Lung (tissue), 12 donors: ENCODE data around the gene TIAM2. TPM values are rescaled to one million over a fixed set of nuclear protein-coding genes. Genes with fewer than 3 reads are reported as not detected.

ENCODE experiments used
- ATAC-seq: fragments of 200-7000 bp; cut with Tn5 transposase; one replicate; pipeline ENCODE4 v1.9.1; 2020; ENCODE audit warnings: moderate number of reproducible peaks; ENCODE audit not compliant: insufficient read depth, low FRiP score
- DNase-seq, 3 donors: peaks; one replicate each; pipeline ENCODE4 v3.0.0-alpha.2; 2013 to 2017
- H3K27ac ChIP-seq, 2 donors: one replicate each; pipeline ENCODE4 v1.5.1; 2013; ENCODE audit warnings: mild to moderate bottlenecking in 2 of 2, moderate library complexity in 2 of 2, control low read depth in 1 of 2, inconsistent platforms in 1 of 2, low read depth in 1 of 2, low read length in 1 of 2
- H3K27me3 ChIP-seq, 3 donors: one replicate each; pipeline ENCODE4 v1.5.1; 2013; ENCODE audit warnings: low read length in 2 of 3; ENCODE audit not compliant: control insufficient read depth in 3 of 3, insufficient read depth in 3 of 3
- H3K36me3 ChIP-seq, 4 donors: one replicate each; pipeline ENCODE4 v1.5.1; 2013; ENCODE audit warnings: low read length in 4 of 4, mild to moderate bottlenecking in 1 of 4, moderate library complexity in 1 of 4; ENCODE audit not compliant: control insufficient read depth in 4 of 4, insufficient read depth in 4 of 4
- H3K4me1 ChIP-seq, 5 donors: one replicate each; pipeline ENCODE4 v1.5.1; 2013; ENCODE audit warnings: low read length in 5 of 5, mild to moderate bottlenecking in 2 of 5, moderate library complexity in 1 of 5; ENCODE audit not compliant: control insufficient read depth in 5 of 5, insufficient read depth in 5 of 5
- H3K4me3 ChIP-seq: one replicate; pipeline ENCODE4 v1.5.1; 2013; ENCODE audit warnings: mild to moderate bottlenecking, control low read depth, moderate library complexity
- H3K9ac ChIP-seq, 2 donors: one replicate each; pipeline ENCODE4 v1.5.1; 2013; ENCODE audit warnings: low read length in 2 of 2, control low read depth in 1 of 2; ENCODE audit not compliant: insufficient read depth in 1 of 2
- H3K9me3 ChIP-seq, 4 donors: one replicate each; pipeline ENCODE4 v1.5.1; 2013; ENCODE audit warnings: low read length in 3 of 4, mild to moderate bottlenecking in 1 of 4, moderate library complexity in 1 of 4; ENCODE audit not compliant: control insufficient read depth in 4 of 4, insufficient read depth in 3 of 4
- WGBS, 2 donors: extraction: QIAGEN DNeasy Blood & Tissue Kit; methylation state at CpG; one replicate each; pipeline ENCODE4 v1.1.7; 2013; 5-methylcytosine and 5-hydroxymethylcytosine counted together
- polyA plus RNA-seq, 2 donors: library from polyadenylated mRNA; stranded (reverse); fragments of 200-250 nt; gene quantifications; one replicate each; pipeline ENCODE4 v1.2.1, GENCODE V29; 2013
- total RNA-seq, 2 donors: library from RNA; depleted of rRNA in 1 of 2; stranded (reverse); fragments of >200 nt in 1 of 2; gene quantifications; one replicate each; pipeline ENCODE4 v1.2.1, GENCODE V29; 2014 to 2021
- TF ChIP-seq, protein P1 (sequence below): IDR thresholded peaks from 2 replicates; pipeline ENCODE4 v1.5.1; 2012; ENCODE audit warnings: mild to moderate bottlenecking; ENCODE audit errors: control extremely low read depth, extremely low read depth
- donor health status: control.
- donor health status: control.
- donor health status: Bipolar disorder and iron deficiency.
- donor health status: healthy.
- donor health status: DM: yes; HTN: yes; CAD: no.

Gene TIAM2
- total and polyA plus RNA-seq, 4 donors = 1.8 to 17.5 (median 4.1) TPM

DNA sequence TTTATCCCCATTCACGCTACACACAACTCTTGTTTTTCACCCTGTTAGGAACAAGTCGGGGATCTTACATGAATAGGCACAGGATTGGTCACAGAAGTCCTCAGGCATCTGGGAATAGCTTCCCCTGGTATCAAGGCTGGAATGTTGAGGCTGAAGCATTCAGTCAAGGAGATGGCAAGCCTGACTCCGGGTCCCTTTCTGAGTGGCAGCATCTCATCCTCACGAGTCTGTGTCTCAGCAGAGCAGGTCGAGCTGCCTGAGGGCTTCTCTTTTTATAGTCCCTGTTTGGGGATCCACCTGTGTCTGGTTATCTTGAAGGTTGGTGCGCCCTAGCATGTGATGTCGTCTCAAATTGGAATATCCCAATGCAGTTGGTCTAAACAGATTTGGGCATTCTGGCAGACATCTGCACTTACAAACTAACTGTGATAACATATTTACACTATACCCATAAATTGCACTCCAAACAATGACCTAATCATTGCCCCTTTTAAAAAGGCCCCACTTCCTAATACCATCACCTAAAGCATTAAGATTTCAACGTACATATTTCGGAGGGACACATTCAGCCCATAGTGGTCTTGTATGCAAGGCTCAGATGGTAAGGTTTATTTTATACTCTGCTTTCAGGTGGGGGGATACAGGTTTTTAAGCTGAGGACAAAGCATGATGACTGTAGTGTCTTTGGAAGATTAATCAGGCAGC is 156.0 kb downstream of the TIAM2 start:
- Histone ChIP-seq H3K4me1 (peaks cover 0 to 7% (median 0%) of the 10 kb centered on the region in 5 donors), H3K27me3 (no peaks in the 10 kb centered on the region), H3K9ac (no peak overlapping the region), H3K36me3 (no peaks in the 10 kb centered on the region), H3K9me3 (no peaks in the 10 kb centered on the region), H3K27ac (no peak overlapping the region), H3K4me3 (no peak overlapping the region)
- ATAC-seq (no peak), DNase-seq (no peak)
- TF ChIP-seq, protein P1, sequence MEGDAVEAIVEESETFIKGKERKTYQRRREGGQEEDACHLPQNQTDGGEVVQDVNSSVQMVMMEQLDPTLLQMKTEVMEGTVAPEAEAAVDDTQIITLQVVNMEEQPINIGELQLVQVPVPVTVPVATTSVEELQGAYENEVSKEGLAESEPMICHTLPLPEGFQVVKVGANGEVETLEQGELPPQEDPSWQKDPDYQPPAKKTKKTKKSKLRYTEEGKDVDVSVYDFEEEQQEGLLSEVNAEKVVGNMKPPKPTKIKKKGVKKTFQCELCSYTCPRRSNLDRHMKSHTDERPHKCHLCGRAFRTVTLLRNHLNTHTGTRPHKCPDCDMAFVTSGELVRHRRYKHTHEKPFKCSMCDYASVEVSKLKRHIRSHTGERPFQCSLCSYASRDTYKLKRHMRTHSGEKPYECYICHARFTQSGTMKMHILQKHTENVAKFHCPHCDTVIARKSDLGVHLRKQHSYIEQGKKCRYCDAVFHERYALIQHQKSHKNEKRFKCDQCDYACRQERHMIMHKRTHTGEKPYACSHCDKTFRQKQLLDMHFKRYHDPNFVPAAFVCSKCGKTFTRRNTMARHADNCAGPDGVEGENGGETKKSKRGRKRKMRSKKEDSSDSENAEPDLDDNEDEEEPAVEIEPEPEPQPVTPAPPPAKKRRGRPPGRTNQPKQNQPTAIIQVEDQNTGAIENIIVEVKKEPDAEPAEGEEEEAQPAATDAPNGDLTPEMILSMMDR = no peak
- WGBS, 2 donors = 91% methylated on average over 9 of the region's 9 CpGs

DNA sequence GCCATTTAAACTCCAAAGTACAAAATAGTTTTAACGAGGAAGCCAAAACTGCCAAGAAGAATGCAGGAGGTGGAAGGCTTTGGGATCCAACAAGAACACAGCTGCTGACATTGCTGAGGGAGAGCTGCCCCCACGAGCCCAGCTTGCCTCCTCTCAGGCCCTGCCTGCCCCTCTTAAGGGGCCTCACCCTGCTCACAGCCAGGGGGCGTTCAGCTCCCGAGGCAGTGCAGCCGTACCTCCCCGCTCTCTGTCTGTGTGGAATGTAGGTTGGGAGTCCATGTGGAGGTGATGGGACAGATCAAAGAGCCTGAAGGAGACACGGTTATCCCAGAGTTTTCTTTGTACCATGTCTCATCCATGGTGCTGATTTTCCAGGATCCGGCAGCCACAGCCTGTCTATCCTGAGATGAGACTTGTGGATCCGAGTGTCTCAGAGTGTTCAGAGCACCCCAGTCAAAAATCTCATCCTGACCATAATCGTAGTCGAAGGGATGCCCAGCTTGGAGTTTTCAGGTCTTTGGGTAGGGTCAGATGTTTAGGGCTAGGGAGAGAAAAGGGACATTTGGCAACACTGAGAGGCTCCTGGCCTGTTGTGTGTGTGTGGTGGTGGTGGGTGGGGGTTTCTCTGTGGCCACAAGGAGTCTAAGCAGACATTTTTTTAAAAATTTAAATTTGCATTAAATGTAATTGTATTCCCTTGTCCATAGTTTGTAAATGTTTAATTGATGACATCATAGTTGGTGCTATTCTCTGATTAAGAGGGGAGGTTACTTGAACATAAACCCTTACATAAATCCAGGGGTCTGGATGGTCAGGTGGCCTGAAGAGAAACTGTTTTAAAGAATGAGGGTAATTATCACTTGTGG is 157.3 kb downstream of the TIAM2 start:
- Histone ChIP-seq H3K27ac (no peak overlapping the region), H3K27me3 (no peaks in the 10 kb centered on the region), H3K9me3 (no peaks in the 10 kb centered on the region), H3K4me3 (no peak overlapping the region), H3K4me1 (peaks cover 0 to 7% (median 0%) of the 10 kb centered on the region in 5 donors), H3K9ac (no peak overlapping the region), H3K36me3 (no peaks in the 10 kb centered on the region)
- DNase-seq (no peak), ATAC-seq (no peak)
- TF ChIP-seq, protein P1 = no peak
- 81 to 85% methylated on average over 11 of the region's 11 CpGs for WGBS, 2 donors

DNA sequence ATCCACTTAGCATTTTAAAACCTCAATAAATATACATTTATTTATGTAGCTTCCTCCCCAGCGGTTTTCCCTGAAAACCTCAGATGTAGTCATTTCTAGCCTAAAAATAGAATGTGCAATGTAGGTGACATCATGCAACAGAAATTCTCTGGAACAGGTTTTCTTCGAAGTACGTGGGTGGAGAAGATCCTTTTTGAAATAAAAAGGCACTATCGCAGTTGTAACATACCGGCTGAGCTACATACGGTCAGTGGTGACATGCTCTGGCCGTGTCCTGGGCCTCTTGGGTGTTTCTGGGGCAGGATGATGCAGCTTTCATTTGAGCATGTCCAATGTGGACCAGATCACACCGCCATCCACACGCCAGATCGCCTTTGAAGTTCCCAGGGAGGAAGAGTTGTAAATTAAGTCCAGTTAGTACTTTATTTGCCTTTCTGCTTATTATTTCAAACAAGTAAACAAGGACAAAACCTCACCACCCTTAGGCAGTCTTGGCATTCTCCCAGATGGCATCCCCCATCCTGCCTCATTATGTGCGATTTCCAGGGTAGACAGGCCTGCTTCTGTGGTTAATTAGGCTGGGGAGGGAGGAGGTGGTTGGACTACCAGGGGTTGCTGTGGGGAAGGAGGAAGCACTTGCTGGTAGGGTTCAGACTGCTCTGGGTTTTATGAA is 159.2 kb downstream of the TIAM2 start:
- Histone ChIP-seq H3K36me3 (no peaks in the 10 kb centered on the region), H3K27me3 (no peaks in the 10 kb centered on the region), H3K9me3 (no peaks in the 10 kb centered on the region), H3K9ac (no peak overlapping the region), H3K27ac (no peak overlapping the region), H3K4me3 (no peak overlapping the region), H3K4me1 (peaks cover 0 to 10% (median 0%) of the 10 kb centered on the region in 5 donors)
- WGBS, 2 donors = 51 to 53% methylated on average over 11 of the region's 11 CpGs
- DNase-seq (peak; percentile 33 to 64 (median 48)), ATAC-seq (no peak)
- TF ChIP-seq, protein P1 = no peak
